HG03432 (cell line): ENCODE results near the gene IAH1.

Experiments used
- ATAC-seq: cut with Tn5 transposase; IDR thresholded peaks from one replicate; pipeline ENCODE4 v1.9.1; 2021; ENCODE audit warnings: mild to moderate bottlenecking, moderate library complexity; ENCODE audit not compliant: unreplicated experiment

IAH1 gene, protein sequence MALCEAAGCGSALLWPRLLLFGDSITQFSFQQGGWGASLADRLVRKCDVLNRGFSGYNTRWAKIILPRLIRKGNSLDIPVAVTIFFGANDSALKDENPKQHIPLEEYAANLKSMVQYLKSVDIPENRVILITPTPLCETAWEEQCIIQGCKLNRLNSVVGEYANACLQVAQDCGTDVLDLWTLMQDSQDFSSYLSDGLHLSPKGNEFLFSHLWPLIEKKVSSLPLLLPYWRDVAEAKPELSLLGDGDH

DNA sequence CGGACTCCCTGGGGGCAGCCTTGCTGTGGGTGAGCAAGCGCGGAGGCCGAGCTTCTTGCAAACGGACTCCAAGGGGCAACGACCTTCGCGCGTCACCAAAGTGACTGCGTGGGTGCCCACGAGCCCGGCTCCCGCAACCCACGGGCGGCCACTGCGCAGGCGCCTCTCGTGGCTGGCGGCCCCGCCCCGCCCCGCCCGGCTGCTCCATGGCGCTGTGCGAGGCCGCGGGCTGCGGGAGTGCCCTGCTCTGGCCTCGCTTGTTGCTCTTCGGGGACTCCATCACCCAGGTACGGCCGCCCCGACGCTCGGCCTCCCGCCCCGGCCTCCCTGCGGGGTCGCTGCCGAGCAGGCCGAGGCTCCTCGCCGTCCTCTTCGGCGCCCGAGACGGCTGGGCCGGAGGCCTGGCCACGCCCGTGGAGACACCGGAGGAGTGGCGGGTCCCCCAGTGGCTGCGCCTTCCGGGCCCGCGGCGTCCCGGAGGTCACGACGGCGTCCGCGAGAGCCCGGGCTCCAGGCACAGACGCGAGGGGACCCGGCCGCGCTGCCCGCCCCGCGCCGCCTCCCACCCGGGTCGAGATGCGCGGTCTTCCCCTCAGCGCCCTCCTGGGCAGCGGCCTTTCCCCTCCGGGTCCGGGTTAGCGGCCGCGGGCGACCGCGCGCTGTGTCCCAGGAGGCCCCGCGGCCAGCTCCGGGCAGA is at the start of gene IAH1:
Gene IAH1 (plus strand): TSS at position 191 of the 697 bp plus-strand sequence. CDS start 16 bp downstream, at position 207.
- ATAC-seq = peak; percentile 80

- ATAC-seq = no peak
These were observed 45.3 kb upstream of the IAH1 start for GRCh38 chr2:9428965-9429577.

DNA sequence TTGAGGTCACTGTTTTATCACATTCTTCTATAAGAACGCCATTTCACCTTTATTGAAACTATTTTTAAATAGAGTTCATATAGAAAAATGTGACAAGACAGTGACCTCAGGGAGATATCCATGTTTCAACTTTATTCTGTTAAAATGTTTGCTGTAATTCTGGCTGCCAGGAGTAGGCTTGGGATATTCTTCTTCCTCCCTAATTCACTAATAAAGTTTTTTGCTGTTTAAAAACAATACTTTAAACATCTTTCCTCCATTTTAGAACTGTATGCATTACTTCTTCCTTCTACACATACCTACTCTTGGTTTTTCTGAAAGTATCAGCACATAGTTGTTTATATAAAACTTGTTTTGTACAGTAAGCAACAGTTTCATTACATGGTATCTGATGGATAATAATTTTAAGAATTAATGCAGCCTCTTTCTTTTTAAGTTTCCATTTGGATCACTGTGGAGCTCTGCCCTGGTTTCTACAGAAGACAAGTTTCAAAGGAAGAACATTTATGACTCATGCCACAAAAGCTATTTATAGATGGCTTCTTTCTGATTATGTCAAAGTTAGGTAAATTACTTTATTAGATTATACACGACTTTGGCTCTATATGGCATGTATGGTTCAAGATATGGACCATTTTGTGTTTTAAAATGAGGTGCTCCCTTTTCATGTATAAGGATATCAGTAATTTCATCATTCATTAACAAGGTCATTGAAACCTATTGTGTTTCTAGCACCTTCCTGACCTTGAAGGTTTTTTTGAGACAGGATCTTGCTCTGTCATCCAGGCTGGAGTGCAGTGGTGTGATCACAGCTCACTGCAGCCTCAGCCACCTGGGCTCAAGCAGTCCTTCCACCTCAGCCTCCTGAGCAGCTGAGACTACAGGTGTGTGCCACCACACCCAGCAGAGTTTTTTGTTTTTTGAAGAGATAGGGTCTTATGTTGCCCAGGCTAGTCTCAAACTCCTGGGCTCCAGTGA is 43.7 kb upstream of the IAH1 start:
- no peak for ATAC-seq

GRCh38 chr2:9434489-9434888 is 39.9 kb upstream of the IAH1 start:
- no peak for ATAC-seq

DNA sequence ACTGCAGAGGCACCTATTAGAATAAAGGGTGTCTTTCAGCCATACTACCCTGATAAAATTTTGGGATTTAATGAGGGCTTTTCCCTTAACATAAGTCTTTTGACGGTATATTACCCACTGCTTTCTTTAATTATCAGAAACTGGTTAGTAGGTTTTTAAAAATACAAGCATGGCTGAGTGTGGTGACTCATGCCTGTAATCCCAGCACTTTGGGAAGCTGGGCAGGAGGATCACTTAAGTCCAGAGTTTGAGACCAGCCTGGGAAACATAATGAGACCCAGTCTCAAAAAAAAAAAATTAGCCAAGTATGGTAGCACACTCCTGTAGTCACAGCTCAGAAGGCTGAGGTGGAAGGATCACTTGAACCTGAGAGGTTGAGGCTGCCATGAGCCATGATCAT is 34.8 kb upstream of the IAH1 start:
- no peak for ATAC-seq

GRCh38 chr2:9440058-9440727 is 34.2 kb upstream of the IAH1 start:
- no peak for ATAC-seq

DNA sequence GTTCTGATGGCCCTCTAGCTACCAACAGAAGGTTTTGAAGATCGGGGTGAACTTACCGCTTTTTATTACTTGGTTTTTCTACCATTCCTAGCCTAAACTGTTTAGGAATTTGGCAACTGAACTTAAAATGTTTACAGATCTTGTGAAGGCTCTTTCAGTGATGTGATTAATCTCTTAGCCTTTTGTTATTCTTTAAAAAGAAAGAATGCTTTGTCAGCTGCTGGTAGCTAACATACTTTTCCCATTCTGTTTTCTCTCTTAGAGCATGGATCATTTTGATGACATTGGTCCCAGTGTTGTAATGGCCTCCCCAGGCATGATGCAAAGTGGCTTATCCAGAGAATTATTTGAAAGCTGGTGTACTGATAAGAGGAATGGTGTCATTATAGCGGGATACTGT is 32.8 kb upstream of the IAH1 start:
- ATAC-seq = no peak

DNA sequence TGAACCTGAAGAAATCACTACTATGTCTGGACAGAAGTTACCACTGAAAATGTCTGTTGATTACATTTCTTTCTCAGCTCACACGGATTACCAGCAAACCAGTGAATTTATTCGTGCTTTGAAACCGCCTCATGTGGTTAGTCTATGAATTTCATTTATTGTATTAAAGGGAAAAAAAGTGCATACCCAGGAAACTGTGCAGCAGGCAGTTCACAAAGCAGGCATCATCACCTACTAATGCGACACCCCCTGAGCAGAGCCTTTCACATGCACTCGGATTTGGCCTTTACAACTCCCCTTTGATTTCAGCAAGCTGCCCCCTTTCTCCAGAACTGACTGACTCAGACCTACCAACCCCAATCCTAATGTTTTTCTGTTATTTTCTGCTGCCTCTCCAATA is 30.8 kb upstream of the IAH1 start:
- ATAC-seq = no peak

GRCh38 chr2:9445089-9445488 is 29.3 kb upstream of the IAH1 start:
- ATAC-seq = no peak

DNA sequence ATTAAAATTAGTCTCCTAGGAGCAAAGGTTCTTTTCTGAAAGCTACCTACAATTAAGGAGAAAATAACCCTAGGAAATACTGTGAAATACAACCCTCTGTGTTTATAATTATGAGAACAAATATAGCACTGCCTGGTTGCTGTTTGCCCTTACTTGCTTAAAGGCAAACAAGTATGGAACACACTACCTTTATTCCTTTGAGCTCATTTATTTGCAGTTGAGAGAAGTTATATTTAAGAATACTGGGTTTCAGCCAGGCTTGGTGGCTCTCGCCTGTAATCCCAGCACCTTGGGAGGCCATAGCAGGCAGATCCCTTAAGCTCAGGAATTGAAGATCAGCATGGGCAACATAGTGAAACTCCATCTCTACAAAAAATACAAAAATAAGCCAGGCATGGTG is 23.1 kb upstream of the IAH1 start:
- no peak for ATAC-seq

DNA sequence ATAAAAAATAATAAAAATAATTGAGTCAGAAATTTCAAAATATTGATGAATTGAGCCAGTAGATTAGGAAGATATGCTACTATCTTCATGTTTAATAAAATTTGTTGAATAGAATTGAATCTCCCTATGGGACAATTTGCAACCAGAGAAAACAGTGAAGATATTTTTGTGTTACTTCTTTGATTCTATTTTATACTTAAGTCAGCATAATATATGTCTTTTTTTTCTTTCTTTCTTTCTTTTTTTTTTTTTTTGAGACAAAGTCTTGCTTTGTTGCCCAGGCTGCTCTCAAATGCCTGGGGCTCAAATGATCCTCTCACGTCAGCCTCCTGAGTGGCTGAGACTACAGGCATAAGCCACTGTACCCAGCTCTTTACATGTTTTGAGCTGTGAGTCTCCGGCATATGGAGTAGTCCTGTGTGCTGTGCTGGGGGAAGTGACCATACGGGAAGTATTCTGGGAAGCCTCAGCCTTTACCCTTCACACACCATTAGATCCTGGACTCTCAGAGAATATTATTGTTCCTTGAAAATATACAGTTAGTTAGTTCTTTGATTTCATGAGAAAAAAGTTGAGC is 13.8 kb upstream of the IAH1 start:
- no peak for ATAC-seq

- no peak for ATAC-seq
These were observed 13.3 kb upstream of the IAH1 start for GRCh38 chr2:9461079-9461478.

- ATAC-seq = no peak
These were observed 12.0 kb upstream of the IAH1 start for GRCh38 chr2:9462313-9462712.

GRCh38 chr2:9462886-9463697 is 11.3 kb upstream of the IAH1 start:
- no peak for ATAC-seq

DNA sequence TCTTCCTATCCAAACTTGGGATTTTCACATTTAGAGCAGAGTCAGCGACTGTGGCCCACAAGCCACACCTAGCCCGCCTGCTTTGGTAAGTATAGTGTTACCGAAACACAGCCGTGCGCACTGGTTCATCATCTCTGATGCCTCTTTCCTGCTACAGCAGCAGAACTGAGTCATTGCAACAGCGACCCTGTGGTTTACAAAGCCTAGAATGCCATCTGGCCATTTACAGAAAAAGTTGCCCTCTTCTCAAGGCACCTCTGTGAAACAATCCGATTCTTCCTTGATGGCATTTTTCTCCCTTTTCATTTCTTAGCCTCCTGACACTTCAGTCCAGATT is 10.7 kb upstream of the IAH1 start:
- no peak for ATAC-seq

- ATAC-seq = no peak
These were observed 9.2 kb upstream of the IAH1 start for GRCh38 chr2:9465170-9465569.

- ATAC-seq = no peak
These were observed 8.1 kb upstream of the IAH1 start for GRCh38 chr2:9466147-9466683.

- no peak for ATAC-seq
These were observed 6.7 kb upstream of the IAH1 start for GRCh38 chr2:9467687-9468086.

DNA sequence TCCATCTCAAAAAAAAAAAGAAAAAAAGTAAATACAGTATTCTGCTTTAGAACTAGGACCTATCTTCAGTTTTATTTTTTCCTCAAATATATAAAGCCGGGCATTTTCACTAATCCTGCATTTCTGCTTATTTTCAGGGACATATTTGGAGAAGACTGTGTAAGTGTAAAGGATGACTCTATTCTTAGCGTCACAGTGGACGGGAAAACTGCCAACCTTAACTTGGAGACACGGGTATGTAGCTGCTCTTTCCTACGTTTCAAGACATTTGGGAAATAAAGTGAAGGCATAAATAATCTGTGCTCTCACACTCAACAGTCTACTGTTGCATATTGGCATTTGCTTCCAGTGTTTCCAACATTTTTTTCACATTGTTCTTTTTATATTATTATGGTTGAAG is 3.1 kb upstream of the IAH1 start:
- ATAC-seq = no peak
